GM10248 (cell line): ENCODE measurements around the gene TMEM123.
"Not testable (repeated sequence)": the region's sequence is repeated elsewhere in the genome, so short reads cannot be mapped to it uniquely, and the experiment has no call there.

Experiments used
- CTCF ChIA-PET: fragments of 300-600 bp; sonication (Branson Sonifier 250); formaldehyde crosslinking; extraction: SDS; loops from one replicate; lab custom pipeline; 2021; ENCODE audit warnings: antibody characterized with exemption; lab: Yijun Ruan, JAX
- POLR2A ChIA-PET: fragments of 350-650 bp; sonication (Branson Sonifier 250); formaldehyde crosslinking; extraction: SDS; loops from one replicate; lab custom pipeline; 2020; ENCODE audit warnings: antibody characterized with exemption; lab: Yijun Ruan, JAX
- DNase-seq: peaks from one replicate; pipeline ENCODE4 v3.0.0; 2012; ENCODE audit errors: extremely low spot score
- TF ChIP-seq, protein P1 (sequence below): IDR thresholded peaks from 2 replicates; pipeline ENCODE4 v1.5.1; 2012; ENCODE audit warnings: mild to moderate bottlenecking, low read depth; ENCODE audit errors: extremely low read depth, missing control alignments, control extremely low read depth

TMEM123 gene

DNA sequence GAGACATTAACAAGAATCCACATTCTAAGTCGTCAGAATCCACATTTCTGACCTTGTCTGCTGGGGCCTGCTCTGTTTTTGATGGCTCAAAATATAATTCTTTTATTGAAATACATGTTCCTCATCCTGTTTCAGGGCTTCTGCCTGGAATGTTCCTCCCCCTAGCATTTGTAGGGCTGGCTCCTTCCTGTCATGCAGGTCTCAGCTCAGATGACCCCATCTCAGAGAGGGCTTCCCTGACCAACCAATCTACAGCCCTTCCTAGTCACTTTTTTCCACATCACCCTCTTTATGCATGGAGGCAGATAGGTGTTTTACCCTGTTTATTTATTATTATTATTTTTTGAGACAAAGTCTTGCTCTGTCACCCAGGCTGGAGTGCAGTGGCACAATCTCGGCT is 14.8 kb downstream of the TMEM123 start:
- no peak for DNase-seq
- ChIA-PET CTCF (interaction anchor here (0.9 to 3.5 kb wide), 3 partner anchors 13 to 58 kb away, joined by 3 to 14 read pairs (median 5); no protein-coding TSS in a partner anchor), POLR2A (no interaction called here)
- TF ChIP-seq, protein P1, sequence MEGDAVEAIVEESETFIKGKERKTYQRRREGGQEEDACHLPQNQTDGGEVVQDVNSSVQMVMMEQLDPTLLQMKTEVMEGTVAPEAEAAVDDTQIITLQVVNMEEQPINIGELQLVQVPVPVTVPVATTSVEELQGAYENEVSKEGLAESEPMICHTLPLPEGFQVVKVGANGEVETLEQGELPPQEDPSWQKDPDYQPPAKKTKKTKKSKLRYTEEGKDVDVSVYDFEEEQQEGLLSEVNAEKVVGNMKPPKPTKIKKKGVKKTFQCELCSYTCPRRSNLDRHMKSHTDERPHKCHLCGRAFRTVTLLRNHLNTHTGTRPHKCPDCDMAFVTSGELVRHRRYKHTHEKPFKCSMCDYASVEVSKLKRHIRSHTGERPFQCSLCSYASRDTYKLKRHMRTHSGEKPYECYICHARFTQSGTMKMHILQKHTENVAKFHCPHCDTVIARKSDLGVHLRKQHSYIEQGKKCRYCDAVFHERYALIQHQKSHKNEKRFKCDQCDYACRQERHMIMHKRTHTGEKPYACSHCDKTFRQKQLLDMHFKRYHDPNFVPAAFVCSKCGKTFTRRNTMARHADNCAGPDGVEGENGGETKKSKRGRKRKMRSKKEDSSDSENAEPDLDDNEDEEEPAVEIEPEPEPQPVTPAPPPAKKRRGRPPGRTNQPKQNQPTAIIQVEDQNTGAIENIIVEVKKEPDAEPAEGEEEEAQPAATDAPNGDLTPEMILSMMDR: no peak

DNA sequence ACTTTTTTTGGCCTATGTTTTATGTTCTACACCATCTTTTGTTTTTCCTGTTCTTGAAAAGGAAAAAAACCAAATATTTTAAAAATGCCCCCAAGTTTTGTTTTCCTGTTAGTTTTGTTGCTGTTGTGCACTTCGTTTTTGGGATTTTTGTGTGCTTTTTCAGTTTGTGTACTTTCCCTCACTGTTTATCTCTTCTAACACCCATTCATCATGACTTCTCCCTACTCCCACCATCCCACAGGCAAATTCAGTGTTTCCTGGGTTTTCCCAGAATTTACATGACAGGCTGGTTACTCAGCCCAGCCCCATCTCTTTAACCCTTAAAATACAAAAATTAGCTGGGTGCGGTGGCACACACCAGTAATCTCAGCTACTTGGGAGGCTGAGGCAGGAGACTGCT is 15.6 kb downstream of the TMEM123 start:
- POLR2A ChIA-PET: no interaction called here
- TF ChIP-seq, protein P1: no peak
- DNase-seq: no peak
- CTCF ChIA-PET: no interaction called here

DNA sequence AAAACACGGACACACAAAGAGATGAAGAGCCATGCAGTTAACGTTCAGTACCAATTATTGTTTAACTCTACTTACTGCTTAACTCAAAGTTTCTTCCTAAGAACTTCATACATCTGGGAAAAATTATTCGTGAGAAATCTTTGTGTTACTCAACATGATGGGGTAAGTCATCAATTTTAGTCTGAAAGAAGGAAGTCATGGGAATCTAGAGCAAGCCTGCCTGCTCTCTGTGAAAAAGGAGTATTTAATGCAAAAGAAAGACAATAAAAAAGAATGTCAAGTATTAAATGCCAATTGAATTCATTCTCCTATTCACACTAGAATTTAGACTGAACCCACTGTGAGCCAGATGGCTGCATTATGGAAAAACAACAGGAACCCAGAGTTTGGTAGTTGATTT is 16.0 kb downstream of the TMEM123 start:
- ChIA-PET POLR2A (no interaction called here), CTCF (no interaction called here)
- TF ChIP-seq, protein P1: no peak
- DNase-seq: no peak

DNA sequence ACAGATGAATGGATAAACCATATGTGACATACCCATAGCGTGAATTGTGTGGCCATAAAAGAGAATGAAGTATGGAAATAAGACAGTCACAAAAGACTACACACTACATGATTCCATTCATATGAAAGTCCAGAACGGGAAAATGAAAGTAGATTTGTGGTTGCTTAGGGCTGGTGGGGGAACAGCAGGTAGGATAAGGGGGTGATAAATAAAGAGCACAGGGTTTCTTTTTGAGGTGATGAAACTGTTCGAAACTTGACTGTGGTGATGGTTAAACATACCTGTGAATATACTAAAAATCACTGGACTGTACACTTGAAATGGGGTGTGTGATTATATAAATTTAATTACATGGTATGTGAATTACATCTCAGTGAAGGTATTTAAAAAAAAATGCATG is 16.9 kb downstream of the TMEM123 start:
- no peak for DNase-seq
- CTCF ChIA-PET: interaction anchor here (1.2 kb wide), 1 partner anchor 177 kb away, joined by 4 read pairs; no protein-coding TSS in a partner anchor
- TF ChIP-seq, protein P1: no peak
- POLR2A ChIA-PET: no interaction called here

DNA sequence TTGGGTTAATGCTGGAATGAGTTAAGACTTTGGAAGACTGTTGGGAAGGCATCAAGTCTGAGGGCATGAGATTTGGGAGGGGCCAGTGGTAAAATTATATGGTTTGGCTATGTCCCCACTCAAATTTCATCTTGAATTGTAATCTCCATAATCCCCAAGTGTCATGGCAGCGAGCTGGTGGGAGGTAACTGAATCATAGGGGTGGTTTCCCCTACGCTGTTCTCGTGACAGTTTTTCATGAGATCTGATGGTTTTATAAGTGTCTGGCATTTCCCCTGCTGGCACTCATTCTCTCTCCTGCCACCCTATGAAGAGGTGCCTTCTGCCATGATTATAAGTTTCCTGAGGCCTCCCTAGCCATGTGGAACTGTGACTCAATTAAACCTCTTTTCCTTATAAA is 19.0 kb downstream of the TMEM123 start:
- POLR2A ChIA-PET, DNase-seq: not testable (repeated sequence)
- CTCF ChIA-PET: interaction anchor here (0.6 to 2.1 kb wide), 2 partner anchors 9 to 43 kb away, joined by 3 to 5 read pairs; no protein-coding TSS in a partner anchor

DNA sequence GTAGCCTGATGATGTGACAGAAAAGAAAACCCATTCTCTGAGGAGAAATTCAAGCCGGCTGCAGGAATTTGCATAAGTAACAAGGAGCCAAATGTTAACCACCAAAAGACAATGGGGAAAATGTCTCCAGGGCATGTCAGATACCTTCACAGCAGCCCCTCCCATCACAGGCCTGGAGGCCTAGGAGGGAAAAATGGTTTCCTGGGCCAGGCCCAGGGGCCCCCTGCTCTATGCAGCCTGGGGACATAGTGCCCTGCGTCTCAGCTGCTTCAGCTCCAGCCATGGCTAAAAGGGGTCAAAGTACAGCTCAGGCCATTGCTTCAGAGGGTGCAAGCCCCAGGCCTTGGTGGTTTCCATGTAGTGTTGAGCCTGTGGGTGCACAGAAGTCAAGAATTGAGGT is 20.0 kb downstream of the TMEM123 start:
- POLR2A ChIA-PET, CTCF ChIA-PET, DNase-seq: not testable (repeated sequence)

DNA sequence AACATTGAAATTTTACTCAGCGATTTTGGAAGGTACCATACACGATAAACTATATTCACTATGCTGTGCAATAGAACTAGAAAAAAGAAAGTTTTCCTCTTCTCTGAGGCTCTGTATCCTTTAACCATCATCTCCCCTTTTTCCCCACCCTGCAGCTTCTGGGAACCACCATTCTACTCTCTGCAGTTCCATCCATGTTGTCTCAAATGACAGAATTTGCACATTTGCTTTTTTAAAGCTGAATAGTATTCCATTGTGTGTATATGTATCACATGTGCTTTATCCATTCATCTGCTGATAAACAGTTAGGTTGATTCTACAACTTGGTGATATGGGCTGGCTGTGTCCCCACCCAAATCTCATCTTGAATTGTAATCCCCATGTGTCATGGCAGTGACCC is 21.2 kb downstream of the TMEM123 start:
- CTCF ChIA-PET: interaction anchor here (0.9 to 2.3 kb wide), 7 partner anchors 10 to 65 kb away, joined by 3 to 13 read pairs (median 3); no protein-coding TSS in a partner anchor

More for the DNA sequence above, 21.2 kb downstream of the TMEM123 start:
- TF ChIP-seq, protein P1: no peak
- POLR2A ChIA-PET: no interaction called here
- DNase-seq: no peak
